Measurements from ENCODE around the gene CR1L.
"Not testable (repeated sequence)": the region's sequence is repeated elsewhere in the genome, so short reads cannot be mapped to it uniquely, and the experiment has no call there.

The CR1L gene

DNA sequence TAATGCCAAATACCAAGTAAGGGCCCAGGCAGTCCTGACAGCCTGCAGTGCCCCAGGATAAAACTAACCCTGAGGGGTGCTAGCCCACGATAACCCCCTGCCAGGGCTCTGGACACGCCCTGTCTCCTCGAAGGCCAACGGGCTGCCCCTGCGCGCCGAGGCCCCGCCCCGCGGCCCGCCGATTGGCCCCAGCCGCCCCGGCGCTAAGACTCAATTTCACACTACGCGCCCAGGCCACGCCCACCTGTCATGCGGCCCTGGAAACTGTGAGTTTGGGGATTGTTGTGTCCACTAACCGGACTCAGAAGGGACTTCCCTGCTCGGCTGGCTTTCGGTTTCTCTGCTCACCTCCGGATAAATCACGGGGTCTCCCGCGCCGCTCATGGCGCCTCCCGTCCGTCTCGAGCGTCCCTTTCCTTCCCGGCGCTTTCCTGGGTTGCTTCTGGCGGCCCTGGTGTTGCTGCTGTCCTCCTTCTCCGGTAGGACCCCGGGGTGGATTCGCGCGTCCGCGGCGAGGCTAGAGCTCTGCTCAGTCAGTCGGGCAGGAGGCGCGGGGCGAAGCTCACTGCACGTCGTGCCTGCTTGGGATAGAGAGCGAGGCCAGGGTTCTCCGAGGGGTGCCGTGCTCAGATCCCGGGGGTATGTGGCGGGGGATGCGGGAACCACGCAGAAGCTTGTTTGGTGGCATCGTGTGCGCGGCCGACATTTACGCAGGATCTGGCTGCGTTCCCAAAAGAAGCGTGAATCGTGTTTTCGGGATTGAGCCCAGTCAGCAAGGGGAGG lies at the start of gene CR1L:
TSS of gene CR1L (plus strand) at position 282 of the 783 bp plus-strand sequence. CDS start at position 383, 101 bp downstream.
- peak; percentile 75 for DNase-seq

- no peak for DNase-seq
Measured at GRCh38 chr1:207603777-207604176, 41.2 kb upstream of the CR1L start.

DNA sequence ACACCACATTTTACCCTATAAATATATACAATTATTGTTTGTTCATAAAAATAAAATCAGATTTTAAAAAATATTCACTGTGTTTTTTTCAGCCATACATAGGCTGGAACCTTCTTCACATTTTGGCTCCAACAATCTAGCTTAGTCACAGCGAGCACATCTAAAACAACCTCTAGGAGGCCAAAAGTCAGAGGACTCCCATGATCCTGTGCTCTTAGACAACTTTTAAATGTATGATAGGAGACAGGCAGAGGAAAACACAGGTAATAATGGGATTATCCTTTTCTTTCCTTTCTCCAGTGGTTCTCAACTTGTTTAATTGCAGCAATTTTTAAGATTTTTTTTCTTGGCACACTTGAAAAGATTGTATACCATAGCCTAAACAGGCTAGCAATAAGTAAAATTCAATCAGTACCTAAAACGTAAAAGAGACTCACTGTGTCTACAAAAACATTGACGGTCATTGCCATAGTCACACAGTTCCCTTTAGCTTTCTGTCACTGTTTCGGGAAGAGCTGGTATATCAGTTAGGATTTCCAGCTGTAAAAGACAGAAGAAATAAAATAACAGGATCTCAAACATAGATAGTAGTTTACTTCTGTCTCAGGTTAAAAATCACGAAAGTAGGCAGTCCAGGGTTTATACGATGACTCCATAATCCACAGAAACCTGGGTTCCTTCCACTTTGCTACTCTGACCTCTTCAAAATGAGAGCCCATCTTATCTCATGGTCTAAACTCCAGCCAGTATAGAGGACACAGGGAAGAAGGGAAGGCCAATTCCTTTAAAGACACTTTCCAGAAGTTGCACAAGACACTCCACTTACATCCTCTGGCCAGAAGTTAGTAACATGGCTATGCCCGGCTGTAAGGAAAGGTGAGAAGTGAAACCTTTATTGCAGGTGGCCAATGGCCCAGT lies 39.2 kb upstream of the CR1L start:
- no peak for DNase-seq

GRCh38 chr1:207606362-207606755 lies 38.6 kb upstream of the CR1L start:
- DNase-seq, result no peak

- DNase-seq, result no peak
Measured at GRCh38 chr1:207612762-207613161, 32.2 kb upstream of the CR1L start.

- DNase-seq, result no peak
Measured at GRCh38 chr1:207619871-207620542, 24.9 kb upstream of the CR1L start.

DNA sequence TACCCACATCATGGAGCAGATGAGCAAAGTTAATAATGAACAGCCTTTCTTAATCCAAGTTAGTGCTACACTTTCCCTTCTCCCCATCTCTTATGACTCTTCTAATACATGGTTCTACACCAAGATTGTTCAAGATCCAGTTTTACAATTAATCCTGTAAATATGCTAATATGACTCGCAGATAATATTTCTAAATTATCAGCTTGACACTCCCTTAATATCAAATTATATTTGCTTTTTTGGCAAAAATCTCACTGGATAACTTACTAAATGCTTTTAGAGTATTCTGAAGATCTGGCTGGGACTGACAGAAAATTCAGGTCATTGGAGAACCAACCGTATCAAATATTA lies 24.4 kb upstream of the CR1L start:
- no peak for DNase-seq

GRCh38 chr1:207625504-207626071 lies 19.3 kb upstream of the CR1L start:
- DNase-seq, result not testable (repeated sequence)

DNA sequence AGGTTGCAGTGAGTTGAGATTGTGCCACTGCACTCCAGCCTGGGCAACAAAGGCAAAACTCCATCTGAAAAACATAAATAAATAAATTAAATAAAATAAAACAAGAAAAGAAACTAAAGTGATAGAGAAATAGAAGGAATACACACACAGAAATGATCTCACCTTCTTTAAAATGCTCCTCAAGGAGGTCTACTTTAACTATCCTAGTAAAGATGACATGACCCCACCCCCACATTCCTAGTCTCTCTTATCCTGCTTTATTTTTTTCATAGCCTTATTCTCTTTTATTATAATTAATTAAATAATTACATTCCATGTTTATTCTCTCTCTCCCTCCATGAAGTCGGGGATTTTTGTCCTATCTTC lies 18.0 kb upstream of the CR1L start:
- no peak for DNase-seq

GRCh38 chr1:207627496-207627895 lies 17.4 kb upstream of the CR1L start:
- no peak for DNase-seq

DNA sequence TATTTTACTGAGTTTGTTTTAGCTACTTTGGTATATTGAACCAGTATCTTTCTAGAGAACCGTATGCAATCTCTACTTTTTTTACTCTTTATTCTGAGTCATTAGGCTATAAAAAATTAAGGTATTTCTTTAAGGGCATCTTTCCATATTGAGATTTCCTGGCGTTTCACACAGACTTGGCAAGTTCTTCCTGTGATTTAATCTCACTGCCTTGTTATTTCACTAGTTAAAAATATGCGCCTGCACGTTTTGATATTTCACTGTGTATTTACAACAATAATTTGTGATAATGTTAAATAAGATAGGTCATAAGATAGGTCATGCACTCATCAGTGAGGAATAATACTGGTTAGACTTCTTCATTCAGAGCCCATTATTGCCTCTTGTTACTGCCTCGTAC lies 16.2 kb upstream of the CR1L start:
- DNase-seq, result no peak

GRCh38 chr1:207631137-207631536 lies 13.8 kb upstream of the CR1L start:
- no peak for DNase-seq

GRCh38 chr1:207633226-207633625 lies 11.7 kb upstream of the CR1L start:
- DNase-seq, result no peak

GRCh38 chr1:207633699-207634289 lies 11.1 kb upstream of the CR1L start:
- not testable (repeated sequence) for DNase-seq

DNA sequence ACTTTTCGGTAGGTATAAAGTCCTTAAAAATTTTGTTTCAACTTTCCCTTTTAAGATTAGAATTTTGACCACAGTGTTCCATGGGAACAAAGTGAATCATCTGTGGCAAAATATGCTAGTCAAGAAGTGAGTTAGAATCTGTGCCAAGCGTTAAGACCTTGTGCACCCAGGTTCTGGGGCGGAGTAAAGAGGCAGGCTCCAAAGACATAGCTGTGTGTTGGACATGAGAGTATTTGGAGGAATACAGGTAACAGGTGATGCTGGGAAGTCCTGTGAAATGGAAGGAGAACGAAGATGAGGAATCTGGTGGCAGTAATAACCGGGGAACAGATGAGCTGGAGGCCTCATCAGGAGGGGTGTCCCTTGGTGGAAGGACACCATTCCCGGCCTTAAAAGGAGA lies 10.6 kb upstream of the CR1L start:
- DNase-seq, result not testable (repeated sequence)

DNA sequence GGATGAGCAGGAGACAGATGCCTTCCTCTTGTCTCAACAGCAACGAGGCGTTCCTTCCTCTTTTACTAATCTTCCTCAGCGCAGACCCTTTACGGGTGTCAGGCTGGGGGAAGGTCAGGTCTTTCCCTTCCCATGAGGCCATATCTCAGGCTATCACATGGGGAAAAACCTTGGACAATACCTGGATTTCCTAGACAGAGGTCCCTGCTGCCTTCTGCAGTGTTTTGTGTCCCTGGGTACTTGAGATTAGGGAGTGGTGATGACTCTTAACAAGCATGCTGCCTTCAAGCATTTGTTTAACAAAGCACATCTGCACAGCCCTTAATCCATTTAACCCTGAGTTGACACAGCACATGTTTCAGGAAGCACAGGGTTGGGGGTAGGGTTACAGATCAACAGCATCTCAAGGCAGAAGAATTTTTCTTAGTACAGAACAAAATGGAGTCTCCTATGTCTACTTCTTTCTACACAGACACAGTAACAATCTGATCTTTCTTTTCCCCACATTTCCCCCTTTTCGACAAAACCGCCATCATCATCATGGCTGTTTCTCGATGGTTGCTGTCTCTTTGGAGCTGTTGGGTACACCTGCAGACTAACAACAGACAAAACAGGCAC lies 9.3 kb upstream of the CR1L start:
- not testable (repeated sequence) for DNase-seq

- not testable (repeated sequence) for DNase-seq
Measured at GRCh38 chr1:207638487-207639145, 6.3 kb upstream of the CR1L start.

DNA sequence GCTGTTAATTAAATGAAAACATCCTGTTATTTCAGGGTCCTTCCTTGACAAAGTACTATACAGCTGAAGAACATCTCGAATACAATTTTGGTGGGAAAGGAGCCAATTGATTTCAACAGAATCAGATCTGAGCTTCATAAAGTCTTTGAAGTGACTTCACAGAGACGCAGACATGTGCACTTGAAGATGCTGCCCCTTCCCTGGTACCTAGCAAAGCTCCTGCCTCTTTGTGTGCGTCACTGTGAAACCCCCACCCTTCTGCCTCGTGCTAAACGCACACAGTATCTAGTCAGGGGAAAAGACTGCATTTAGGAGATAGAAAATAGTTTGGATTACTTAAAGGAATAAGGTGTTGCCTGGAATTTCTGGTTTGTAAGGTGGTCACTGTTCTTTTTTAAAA lies 5.6 kb upstream of the CR1L start:
- not testable (repeated sequence) for DNase-seq

DNA sequence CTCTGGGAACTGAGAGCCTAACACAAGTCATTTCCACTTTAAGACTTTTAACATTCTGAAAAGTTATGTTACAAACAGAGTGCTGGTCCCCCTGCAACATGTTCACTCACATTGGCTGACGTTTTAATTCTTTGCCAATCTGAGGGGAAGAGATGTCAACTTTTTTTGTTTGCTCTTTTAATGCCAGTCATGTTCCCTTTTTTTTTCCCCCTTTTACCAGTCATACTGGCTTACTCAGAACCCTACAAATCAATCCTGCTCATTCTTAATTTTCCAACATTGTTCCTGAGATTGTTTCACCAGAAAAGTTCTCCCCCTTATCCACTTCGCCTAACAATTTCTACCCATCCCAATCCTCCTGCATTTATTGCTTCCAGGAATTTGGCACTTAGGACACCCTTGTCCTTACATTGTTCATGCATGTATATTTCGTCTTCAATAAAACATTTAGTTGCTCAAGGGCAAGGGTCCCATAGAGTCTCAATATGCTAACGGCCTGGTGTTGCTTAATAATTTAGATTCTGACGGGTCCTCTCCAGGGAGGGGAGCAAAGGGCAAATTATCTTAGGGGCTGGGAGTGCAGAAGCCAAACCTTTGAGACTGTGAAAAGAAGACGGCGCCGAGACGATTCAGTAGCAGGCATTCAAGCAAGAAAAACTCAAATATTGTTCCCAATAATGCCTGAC lies 624 bp upstream of the CR1L start:
- DNase-seq, result no peak

DNA sequence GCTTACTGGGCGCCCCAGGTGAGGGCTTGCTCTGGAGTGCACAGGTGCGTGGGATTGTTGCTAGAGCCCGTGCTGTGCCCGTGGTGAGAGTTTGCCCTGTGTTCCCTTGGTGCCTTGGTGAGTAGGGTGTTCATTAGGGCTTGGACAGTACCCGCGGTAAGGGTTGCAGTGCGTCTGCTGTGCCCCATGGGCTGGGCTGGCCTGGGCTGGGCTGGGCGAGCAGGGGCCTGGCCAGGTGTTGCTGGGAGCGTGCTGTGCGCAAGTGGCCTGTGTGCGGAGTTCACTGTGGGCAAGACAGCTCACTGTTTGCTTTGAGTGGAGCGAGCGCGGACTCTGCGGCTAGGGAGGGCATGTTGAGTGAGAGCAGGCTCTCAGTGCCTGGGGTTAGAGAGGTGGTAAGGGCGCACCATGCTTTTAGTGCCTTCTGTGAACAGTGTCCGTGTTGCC lies 725 bp downstream of the CR1L start:
- no peak for DNase-seq

- no peak for DNase-seq
Measured at GRCh38 chr1:207646171-207646570, 1.2 kb downstream of the CR1L start.
